Suppressor macrophage (primary cell): ENCODE data around the gene SETD4.

Source experiments
- DNase-seq, 4 experiments: peaks; one replicate each; pipeline ENCODE4 v3.0.0-alpha.2; 2020 to 2022

Gene SETD4

DNA sequence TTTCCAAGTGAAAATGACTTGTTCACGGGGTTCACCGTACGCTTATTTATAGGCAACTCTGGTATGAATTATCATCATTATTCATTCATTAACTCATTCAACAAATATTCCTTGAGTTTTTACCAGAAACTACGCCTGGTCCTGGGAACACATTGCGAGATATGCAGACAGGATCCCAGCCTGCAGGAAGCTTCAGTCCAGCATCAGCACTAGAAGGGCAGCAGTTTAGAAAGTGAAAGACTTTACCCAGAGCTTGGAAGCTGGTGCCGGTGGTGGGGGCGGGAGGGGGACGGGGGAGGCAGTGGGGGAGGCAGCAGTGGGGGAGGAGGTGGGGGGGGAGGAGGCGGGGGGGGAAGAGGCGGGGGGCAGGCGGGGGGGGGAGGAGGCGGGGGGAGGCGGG is 55.9 kb downstream of the SETD4 start:
- DNase-seq, result no peak

DNA sequence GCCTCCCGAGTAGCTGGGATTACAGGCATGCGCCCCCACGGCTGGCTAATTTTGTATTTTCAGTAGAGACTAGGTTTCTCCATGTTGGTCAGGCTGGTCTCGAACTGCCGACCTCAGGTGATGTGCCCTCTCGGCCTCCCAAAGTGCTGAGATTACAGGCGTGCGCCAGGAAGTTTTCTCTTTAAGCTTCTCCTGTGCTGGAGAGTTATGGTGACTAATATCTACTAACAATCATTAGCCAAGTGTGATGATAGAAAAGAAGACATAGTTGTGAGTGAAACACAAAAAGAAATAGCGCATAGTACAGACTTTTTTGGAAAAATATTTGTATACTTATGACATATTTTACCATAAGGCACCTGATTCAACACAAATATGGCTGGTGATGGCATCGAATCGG is 56.5 kb downstream of the SETD4 start:
- DNase-seq, result no peak

DNA sequence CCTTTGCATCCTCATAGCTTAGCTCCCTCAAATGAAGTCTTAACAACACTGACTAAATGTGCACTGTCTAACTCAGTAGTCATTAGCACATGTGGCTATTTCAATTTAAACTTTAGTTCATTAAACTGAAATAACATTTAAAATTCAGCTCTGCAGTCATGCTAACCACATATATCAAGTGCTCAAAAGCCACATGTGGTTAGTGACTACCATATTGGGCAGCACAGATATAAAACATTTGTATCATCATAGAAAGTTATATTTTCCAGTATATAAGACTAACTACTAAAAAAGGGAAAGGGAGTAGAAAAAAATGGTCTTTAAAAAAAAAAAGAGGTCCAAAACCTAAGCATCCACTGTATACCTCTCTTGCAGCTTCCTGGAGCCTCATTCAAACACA is 64.1 kb downstream of the SETD4 start:
- DNase-seq, result no peak

DNA sequence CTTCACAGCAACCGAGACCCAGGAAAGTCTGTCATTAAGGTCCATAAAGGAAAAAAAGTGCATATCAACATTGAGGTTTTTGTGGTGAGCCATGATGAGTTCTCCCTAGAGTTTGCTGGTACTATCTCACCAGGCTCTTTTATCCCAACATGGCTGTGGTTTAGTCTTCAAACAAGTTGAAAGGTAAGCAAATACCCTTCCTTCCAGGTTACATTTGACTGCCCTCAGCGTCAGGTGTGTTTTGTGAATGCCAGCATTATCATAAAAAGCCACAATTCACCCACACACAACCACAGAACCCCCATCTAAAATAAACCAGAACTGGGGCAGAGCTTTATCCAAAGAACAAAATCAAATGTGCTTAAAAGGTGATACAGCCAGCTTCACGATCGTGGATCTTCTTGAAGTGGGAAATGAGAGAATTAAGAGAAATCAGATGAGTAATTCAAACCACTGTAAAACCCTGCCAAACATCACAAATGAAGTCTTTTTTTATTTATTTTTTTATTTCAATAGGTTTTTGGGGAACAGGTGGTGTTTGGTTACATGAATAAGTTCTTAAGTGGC is 64.7 kb downstream of the SETD4 start:
- DNase-seq, result no peak

DNA sequence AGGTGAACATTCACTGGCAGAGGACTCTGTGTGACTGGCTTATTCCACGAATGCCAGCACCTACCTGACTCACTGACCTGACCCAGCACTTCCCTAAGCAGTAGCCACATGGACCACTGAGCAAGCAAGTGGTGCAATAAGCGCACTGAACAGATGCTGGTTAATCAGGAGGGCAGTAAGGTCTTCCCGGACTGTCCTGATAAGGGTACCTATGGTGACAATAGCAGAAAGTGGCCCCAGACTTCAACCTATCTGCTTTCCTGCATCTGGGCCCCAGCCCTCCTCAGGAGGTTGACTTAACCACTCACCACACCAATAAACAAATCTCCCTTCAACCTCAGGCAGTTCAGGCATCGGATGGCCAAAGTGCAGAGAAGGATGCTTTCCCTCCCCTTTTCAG is 65.7 kb downstream of the SETD4 start:
- no peak for DNase-seq

GRCh38 chr21:35993875-35994490 is 66.3 kb downstream of the SETD4 start:
- no peak for DNase-seq

DNA sequence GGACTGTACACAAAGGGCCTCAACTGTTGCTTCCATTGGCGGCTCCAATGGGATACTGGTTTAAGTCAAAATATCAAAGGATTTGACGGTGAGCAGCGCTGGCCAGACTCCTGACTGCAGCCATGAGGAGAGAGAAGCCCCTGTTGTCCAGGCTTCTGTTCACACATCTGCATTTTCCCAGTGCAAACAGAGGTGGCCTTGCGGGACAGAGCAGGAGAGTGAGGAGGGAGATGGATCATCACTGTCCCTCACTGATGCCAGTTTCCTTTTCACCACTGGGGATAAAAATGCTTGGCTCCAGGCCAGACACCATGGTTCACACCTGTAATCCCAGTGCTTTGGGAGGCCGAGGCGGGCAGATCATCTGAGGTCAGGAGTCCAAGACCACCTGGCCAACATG is 69.2 kb downstream of the SETD4 start:
- DNase-seq, result no peak

- DNase-seq, result no peak
These were observed 69.7 kb downstream of the SETD4 start for GRCh38 chr21:35990609-35991008.

DNA sequence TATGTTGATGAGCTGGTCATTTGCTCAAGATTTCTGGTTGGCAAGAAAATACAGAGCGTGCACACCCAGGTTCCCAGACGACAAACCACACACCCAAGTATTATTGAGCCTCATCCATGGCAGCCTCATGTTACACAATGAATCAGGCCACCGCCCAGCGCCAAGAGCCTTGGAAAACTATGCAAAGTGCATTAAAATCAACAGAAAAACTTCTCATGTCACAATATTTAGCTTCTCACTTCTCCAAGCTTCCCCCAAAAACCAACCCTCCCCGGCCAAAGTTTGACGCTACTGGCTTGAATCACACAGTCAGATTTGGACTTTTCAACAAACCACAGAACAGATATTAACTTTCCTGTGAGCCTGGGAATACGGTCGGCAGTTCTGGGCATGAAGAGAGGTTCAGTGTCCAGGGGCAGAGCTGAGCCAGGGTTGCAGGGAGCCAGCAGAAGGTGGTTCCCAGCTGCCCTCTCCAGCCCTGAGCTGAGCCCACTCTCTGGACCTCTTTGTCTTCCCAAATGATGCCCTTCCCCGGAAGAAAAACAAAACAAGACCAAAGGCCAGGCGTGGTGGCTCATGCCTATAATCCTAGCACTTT is 71.1 kb downstream of the SETD4 start:
- peak in 2 of 4 experiments; percentile 1 to 3 for DNase-seq

DNA sequence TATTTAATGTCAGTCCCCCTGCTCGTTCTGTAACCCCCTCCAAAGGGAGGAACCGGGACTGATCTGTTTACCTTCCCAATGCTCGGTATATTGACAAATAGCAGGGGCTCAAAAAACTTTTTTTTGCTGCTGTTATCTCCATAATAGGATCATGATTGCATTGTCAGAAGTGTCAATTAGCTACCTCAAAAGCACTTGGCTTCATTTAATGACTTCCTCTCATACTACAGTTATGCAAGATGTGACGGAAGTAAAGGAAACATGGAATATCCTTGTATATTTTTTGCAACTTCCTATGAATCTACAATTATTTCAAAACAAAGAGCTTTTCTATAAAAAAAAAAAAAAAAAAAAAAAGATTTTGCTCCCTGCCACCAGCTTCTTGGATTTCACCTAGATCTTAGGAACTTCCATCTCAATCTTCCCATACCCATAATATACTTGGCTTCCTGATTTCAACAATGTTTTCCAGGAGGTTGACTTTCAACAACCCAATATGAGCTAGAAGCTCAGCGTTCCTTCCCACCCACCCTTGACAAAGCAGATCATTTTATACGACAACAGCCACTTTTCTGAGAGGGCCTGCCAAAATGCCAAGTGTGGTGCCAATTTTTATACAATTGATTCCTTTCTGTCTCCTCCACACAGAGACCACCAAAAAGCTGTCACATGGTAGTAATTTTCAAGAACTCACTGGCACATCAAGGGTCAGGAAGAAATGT is 71.7 kb downstream of the SETD4 start:
- peak in 3 of 4 experiments; percentile 19 to 74 (median 51) for DNase-seq

GRCh38 chr21:35987475-35987874 is 72.9 kb downstream of the SETD4 start:
- no peak for DNase-seq

DNA sequence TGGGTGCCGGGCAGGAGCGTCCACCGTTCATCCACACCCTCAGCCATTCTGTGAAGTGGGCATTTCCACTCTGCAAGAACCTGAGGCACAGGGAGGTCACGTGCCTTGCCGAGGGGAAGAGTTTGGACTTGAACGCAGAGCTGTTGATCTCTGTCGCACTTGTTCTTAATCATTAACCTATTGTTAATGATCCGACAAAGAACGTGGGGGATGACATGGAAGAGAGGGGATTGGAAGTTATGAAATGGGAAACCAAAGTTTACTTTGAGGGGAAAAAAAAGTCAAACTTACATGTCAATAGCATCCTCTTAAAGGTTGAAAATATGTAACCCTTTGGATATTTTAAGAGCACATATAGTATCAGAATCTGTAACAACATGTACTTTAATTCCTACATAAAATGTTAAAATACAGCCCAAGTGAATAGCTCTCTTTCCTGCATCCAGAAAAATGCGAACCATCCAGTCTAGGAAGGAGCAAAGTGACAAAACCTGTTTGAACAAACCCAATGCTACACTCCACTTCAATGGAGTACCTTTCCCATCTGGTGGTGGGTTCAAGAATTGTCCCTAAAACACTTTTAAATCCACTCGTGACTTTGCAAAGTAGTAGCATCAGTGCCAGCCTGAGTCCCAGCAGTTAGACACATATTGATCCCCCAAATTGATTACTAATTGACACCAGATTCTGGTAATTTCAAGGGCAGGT is 75.5 kb downstream of the SETD4 start:
- no peak for DNase-seq
